MM.1S (cell line): ENCODE measurements around the gene L3MBTL3.

Source experiments
- CTCF ChIP-seq: fragments of 300-600 bp; sonication (generic); IDR thresholded peaks from 2 replicates; pipeline ENCODE4 v1.5.1; 2016; ENCODE audit warnings: antibody characterized with exemption, low read length, mixed read lengths
- EZH2 ChIP-seq: fragments of 300-600 bp; sonication (generic); optimal IDR thresholded peaks from 2 replicates; pipeline ENCODE3; 2017; ENCODE audit warnings: low read depth, mild to moderate bottlenecking, antibody characterized with exemption, low read length, mixed read lengths

GRCh38 chr6:130183271-130184222 lies 165.2 kb downstream of the L3MBTL3 start:
- TF ChIP-seq CTCF (no peak), EZH2 (no peak)
